ENCODE measurements around the gene PCGF1. TPM values are rescaled to one million over a fixed set of nuclear protein-coding genes. Genes with fewer than 3 reads are reported as not detected.

PCGF1 gene
- total and polyA plus RNA-seq, 2 of the 13 experiments (the other 11 are each of a cell fraction or from before 2014, with no cell fraction given), result 20.4 to 22.6 TPM

DNA sequence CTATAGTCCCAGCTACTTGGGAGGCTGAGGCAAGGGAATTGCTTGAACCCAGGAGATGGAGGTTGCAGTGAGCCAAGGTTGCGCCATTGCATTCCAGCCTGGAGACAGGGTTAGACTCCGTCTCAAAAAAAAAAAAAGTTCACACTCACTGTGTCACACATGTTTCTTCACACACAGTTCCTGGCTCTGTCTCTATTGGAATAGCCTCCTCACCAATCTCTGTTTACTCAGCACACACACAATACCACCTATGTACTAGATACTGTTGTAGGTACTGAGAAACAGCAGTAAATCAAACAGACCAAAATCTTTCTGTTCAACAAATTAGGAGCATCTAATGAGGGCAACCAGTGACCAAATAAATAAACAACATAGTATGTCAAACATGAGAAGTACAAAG lies 21.4 kb downstream of the PCGF1 start (continued):
- TF ChIP-seq CEBPB (IDR thresholded peaks at IDR 0.05; ENCODE audit: borderline replicate concordance, low read depth, low read length), result peak; percentile 35; the same call in 1 of the 2 replicates
- peak; percentile 31; the same call in 1 of the 2 replicates for TF ChIP-seq HNF4G (IDR thresholded peaks at IDR 0.05; ENCODE audit: borderline replicate concordance, low read depth, low read length)
- TF ChIP-seq HNF4G (CRISPR knock-in tag; IDR thresholded peaks at IDR 0.05; ENCODE audit: borderline replicate concordance, low read depth), result no peak
- peak; percentile 12; the same call in 1 of the 2 replicates for TF ChIP-seq KDM1A (CRISPR knock-in tag; IDR thresholded peaks at IDR 0.05)
- TF ChIP-seq FOSL1 (CRISPR knock-in tag; IDR thresholded peaks at IDR 0.05; ENCODE audit: borderline replicate concordance), result no peak
- TF ChIP-seq SKI (IDR thresholded peaks at IDR 0.05; ENCODE audit: partially characterized antibody), result peak; percentile 19
- TF ChIP-seq, protein P1, sequence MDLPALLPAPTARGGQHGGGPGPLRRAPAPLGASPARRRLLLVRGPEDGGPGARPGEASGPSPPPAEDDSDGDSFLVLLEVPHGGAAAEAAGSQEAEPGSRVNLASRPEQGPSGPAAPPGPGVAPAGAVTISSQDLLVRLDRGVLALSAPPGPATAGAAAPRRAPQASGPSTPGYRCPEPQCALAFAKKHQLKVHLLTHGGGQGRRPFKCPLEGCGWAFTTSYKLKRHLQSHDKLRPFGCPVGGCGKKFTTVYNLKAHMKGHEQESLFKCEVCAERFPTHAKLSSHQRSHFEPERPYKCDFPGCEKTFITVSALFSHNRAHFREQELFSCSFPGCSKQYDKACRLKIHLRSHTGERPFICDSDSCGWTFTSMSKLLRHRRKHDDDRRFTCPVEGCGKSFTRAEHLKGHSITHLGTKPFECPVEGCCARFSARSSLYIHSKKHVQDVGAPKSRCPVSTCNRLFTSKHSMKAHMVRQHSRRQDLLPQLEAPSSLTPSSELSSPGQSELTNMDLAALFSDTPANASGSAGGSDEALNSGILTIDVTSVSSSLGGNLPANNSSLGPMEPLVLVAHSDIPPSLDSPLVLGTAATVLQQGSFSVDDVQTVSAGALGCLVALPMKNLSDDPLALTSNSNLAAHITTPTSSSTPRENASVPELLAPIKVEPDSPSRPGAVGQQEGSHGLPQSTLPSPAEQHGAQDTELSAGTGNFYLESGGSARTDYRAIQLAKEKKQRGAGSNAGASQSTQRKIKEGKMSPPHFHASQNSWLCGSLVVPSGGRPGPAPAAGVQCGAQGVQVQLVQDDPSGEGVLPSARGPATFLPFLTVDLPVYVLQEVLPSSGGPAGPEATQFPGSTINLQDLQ (CRISPR knock-in tag; IDR thresholded peaks at IDR 0.05), result no peak
- peak; percentile 99 for TF ChIP-seq ZBTB43 (CRISPR knock-in tag; conservative IDR thresholded peaks at IDR 0.05)
- TF ChIP-seq THAP11 (CRISPR knock-in tag; IDR thresholded peaks at IDR 0.05), result 0 out of 2 replicates have a peak, but pooled peaks have one; percentile 34
- 0 out of 2 replicates have a peak, but pooled peaks have one; percentile 18 for TF ChIP-seq ZGPAT (CRISPR knock-in tag; IDR thresholded peaks at IDR 0.05)
- TF ChIP-seq ZNF761 (CRISPR knock-in tag; conservative IDR thresholded peaks at IDR 0.05), result peak; percentile 60; the same call in 1 of the 2 replicates
- TF ChIP-seq ATF1 (CRISPR knock-in tag; IDR thresholded peaks at IDR 0.05), result no peak
- TF ChIP-seq, protein P2, sequence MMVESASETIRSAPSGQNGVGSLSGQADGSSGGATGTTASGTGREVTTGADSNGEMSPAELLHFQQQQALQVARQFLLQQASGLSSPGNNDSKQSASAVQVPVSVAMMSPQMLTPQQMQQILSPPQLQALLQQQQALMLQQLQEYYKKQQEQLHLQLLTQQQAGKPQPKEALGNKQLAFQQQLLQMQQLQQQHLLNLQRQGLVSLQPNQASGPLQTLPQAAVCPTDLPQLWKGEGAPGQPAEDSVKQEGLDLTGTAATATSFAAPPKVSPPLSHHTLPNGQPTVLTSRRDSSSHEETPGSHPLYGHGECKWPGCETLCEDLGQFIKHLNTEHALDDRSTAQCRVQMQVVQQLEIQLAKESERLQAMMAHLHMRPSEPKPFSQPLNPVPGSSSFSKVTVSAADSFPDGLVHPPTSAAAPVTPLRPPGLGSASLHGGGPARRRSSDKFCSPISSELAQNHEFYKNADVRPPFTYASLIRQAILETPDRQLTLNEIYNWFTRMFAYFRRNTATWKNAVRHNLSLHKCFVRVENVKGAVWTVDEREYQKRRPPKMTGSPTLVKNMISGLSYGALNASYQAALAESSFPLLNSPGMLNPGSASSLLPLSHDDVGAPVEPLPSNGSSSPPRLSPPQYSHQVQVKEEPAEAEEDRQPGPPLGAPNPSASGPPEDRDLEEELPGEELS (CRISPR knock-in tag; IDR thresholded peaks at IDR 0.05), result peak; percentile 71
- TF ChIP-seq CEBPG (CRISPR knock-in tag; IDR thresholded peaks at IDR 0.05), result peak; percentile 74
- no peak for TF ChIP-seq MZF1 (CRISPR knock-in tag; IDR thresholded peaks at IDR 0.05; ENCODE audit: borderline replicate concordance)
- TF ChIP-seq NR2F6 (IDR thresholded peaks at IDR 0.05), result peak; percentile 40; the same call in 1 of the 2 replicates
- 0 out of 2 replicates have a peak, but pooled peaks have one; percentile 24 for TF ChIP-seq NR2F6 (CRISPR knock-in tag; IDR thresholded peaks at IDR 0.05)
- no peak for TF ChIP-seq FOXO4 (CRISPR knock-in tag; conservative IDR thresholded peaks at IDR 0.05)
- TF ChIP-seq ZBTB20 (CRISPR knock-in tag; IDR thresholded peaks at IDR 0.05; ENCODE audit: borderline replicate concordance, low read depth), result 0 out of 2 replicates have a peak, but pooled peaks have one; percentile 55
- TF ChIP-seq SPEN (CRISPR knock-in tag; IDR thresholded peaks at IDR 0.05; ENCODE audit: low read depth), result no peak
- no peak for TF ChIP-seq TBP (CRISPR knock-in tag; IDR thresholded peaks at IDR 0.05)
- TF ChIP-seq SIX1 (CRISPR knock-in tag; IDR thresholded peaks at IDR 0.05; ENCODE audit: borderline replicate concordance), result 0 out of 2 replicates have a peak, but pooled peaks have one; percentile 19
- TF ChIP-seq HOXD1 (CRISPR knock-in tag; IDR thresholded peaks at IDR 0.05), result no peak
